ENCODE data around the gene NOB1.
"Not testable (repeated sequence)": the region's sequence is repeated elsewhere in the genome, so short reads cannot be mapped to it uniquely, and the experiment has no call there.

The NOB1 gene

GRCh38 chr16:69747115-69747514, 7.6 kb downstream of the NOB1 start:
- H3K4me1 Mint-ChIP-seq (ENCODE audit: low read depth in 2 of 2): peaks cover 2 to 9% of the 10 kb centered on the region in 2 donors
- H3K36me3 Mint-ChIP-seq (ENCODE audit: insufficient read depth): peaks cover 88% of the 10 kb centered on the region
- no peaks in the 10 kb centered on the region for H3K27me3 Mint-ChIP-seq
- peak overlapping the region in 1 of 2 donors; percentile 67 for H3K27ac Mint-ChIP-seq
- H3K9me3 Mint-ChIP-seq: no peaks in the 10 kb centered on the region
- DNase-seq: no peak
- no peak for ATAC-seq (replicated peaks)
- H3K4me3 Mint-ChIP-seq: no peak overlapping the region

DNA sequence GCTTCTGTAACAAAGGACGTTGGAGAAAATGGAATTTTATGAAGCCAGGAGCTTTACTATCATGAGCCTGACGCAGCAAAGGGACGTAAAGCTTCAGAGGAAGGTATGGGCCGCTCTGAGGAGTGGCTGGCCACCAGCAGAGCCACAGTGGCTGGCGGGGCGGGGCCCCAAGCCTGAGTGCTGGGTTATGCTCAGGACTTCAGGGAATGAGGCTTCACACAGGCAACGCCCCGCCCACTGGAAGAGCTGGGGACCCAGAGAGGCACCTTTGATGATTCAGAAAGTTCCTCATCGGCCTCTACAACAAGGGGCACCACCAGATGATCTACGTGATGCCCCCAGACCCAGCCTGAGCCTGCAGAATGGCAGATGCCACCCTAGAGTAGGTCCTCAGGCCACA, 8.8 kb downstream of the NOB1 start:
- H3K27ac Mint-ChIP-seq: peak overlapping the region in 1 of 2 donors; percentile 32
- no peaks in the 10 kb centered on the region for H3K9me3 Mint-ChIP-seq
- H3K27me3 Mint-ChIP-seq: no peaks in the 10 kb centered on the region
- no peak for DNase-seq
- H3K4me1 Mint-ChIP-seq (ENCODE audit: low read depth in 2 of 2): peaks cover 1 to 5% of the 10 kb centered on the region in 2 donors
- H3K36me3 Mint-ChIP-seq (ENCODE audit: insufficient read depth): peaks cover 92% of the 10 kb centered on the region
- ATAC-seq (replicated peaks): no peak
- H3K4me3 Mint-ChIP-seq: no peak overlapping the region

DNA sequence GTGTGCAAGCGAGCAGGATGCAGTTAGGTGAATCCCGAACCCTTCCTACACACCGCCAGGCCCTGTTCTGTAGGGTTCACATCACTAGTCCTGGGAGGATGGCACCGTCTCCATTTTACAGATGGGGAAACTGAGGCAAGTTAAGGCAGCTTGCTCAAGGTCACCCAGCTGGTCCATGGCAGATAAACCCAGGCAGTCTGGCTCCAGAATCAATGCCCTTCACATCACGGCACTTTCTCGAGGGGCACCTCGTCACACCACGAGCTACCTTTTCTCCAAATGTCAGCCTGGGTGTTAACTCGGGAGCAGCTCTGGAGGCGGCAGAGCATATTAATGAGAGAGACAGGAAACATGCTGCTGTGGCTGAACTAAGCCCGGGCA, 9.5 kb downstream of the NOB1 start:
- ATAC-seq (replicated peaks) (no peak), DNase-seq (no peak)
- Mint-ChIP-seq H3K4me1 (ENCODE audit: low read depth in 2 of 2) (peaks cover 1 to 5% of the 10 kb centered on the region in 2 donors), H3K27me3 (no peaks in the 10 kb centered on the region), H3K27ac (peak overlapping the region in 1 of 2 donors; percentile 42), H3K36me3 (ENCODE audit: insufficient read depth) (peaks cover 92% of the 10 kb centered on the region), H3K9me3 (no peaks in the 10 kb centered on the region), H3K4me3 (no peak overlapping the region)

DNA sequence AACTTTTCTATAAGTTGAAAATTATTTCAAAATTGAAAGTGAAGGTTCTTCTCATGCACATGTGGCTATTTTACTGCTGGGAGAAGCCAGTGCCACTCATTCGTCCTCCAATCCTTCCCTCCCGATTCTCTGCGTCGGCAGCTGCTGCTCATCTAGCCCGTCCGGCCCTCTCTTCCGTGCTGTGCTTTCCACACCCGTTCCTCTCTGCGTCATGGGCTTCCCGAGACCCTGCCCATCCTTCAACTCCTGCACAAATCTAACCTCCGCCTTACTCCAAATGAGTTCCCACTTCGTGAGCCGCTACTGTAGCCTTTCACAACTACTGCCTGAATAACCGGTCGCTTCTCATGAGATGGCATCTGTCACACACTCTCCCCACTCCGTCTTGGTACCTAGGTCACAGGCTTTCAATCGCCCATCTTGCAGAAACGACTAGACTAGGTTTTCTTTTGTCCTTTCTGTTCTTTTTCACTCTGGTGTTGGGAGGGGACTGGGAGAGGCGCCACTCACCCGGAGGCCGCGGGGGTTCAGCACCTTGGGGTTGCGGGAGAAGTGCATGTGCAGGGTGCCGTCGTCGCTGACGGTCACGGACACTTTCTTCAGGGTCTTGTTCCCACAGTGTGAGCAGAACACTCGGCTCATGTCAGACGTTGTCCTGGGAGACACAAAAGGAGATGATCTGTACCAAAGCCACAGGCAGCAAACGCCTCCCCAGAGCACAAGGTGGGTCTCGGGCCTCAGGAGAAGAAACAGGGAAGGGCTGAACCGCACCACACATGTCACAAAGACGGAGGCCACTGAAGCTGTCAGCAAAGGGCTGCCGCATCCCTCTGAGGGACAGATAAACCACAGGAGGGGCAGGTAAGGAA, 10.1 kb downstream of the NOB1 start:
- H3K27ac Mint-ChIP-seq: peak overlapping the region in 1 of 2 donors; percentile 42
- no peaks in the 10 kb centered on the region for H3K27me3 Mint-ChIP-seq
- H3K4me3 Mint-ChIP-seq: no peak overlapping the region
- DNase-seq: no peak
- peaks cover 92% of the 10 kb centered on the region for H3K36me3 Mint-ChIP-seq (ENCODE audit: insufficient read depth)
- no peak for ATAC-seq (replicated peaks)
- peaks cover 1 to 5% of the 10 kb centered on the region in 2 donors for H3K4me1 Mint-ChIP-seq (ENCODE audit: low read depth in 2 of 2)
- H3K9me3 Mint-ChIP-seq: no peaks in the 10 kb centered on the region

DNA sequence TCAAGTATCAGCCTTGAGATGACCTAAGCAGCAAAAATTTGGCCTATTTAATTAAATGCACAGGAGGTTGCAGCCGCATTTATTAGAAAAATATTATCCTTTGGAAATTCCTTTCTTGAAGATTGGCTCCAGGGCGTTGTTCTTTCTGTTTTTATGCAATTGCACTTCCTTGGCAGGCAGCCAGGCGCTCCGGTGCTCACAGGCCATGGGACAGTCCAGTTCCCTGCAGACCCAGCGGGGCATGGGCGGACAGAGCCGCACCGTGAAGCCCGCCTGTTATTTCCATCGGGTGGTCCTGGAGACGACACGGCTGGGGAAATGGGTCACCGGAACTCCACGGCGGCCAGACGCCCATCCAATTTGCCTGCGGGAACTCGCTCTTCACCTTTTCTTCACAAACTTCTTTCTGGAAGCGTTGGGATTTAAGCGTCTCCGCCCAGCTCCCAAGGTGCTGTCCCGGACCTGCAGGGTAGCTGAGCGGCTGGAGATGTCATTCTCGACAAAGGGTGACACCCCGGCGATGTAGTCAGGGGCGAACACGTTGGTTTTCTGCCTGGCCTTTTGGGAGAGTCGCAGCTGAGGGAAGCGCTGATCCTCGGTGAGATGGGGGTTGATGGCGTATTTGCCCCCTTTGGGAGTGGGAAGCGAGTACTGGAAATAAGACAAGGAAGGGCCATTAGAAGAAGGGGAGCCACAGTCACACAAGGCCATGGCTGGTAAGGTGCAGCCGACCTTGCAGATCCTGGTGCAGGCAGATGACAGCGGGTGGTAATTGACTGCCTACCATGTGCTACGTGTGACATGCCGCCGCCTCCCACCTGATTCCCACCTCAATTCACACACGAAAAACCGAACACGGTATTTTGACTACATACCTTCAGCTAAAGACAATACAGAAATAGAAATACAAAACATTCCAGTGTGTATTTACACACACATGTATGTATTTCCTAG, 12.5 kb downstream of the NOB1 start:
- ATAC-seq (replicated peaks) (no peak), DNase-seq (no peak)
- no peaks in the 10 kb centered on the region for H3K27me3 Mint-ChIP-seq
- H3K27ac Mint-ChIP-seq: no peak overlapping the region
- no peak overlapping the region for H3K4me3 Mint-ChIP-seq
- no peaks in the 10 kb centered on the region for H3K9me3 Mint-ChIP-seq
- H3K36me3 Mint-ChIP-seq (ENCODE audit: insufficient read depth): peaks cover 69% of the 10 kb centered on the region
- H3K4me1 Mint-ChIP-seq (ENCODE audit: low read depth in 2 of 2): peaks cover 0 to 1% of the 10 kb centered on the region in 2 donors

DNA sequence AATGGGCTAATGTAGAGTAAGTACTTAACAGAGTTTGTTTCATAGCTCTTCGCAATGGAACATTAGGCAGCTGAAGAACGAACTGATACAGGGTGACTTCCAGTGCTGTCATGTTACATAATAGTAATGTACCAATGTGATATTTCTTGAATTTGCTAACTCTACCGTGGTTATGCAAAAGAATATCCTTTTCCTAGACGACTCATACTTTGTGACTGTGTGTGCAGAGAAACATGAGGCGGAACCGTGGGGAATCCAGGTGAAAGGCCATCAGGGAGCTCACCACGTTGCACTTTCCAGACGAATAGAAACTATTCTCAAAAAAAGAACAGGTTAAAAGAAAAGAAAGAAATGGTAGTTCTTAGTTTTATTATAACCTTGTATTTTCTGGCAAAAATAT, 13.2 kb downstream of the NOB1 start:
- DNase-seq (no peak), ATAC-seq (replicated peaks) (no peak)
- Mint-ChIP-seq H3K36me3 (ENCODE audit: insufficient read depth) (peaks cover 62% of the 10 kb centered on the region), H3K9me3 (no peaks in the 10 kb centered on the region), H3K4me3 (no peak overlapping the region), H3K27me3 (no peaks in the 10 kb centered on the region), H3K4me1 (ENCODE audit: low read depth in 2 of 2) (peaks cover 0 to 1% of the 10 kb centered on the region in 2 donors), H3K27ac (no peak overlapping the region)

DNA sequence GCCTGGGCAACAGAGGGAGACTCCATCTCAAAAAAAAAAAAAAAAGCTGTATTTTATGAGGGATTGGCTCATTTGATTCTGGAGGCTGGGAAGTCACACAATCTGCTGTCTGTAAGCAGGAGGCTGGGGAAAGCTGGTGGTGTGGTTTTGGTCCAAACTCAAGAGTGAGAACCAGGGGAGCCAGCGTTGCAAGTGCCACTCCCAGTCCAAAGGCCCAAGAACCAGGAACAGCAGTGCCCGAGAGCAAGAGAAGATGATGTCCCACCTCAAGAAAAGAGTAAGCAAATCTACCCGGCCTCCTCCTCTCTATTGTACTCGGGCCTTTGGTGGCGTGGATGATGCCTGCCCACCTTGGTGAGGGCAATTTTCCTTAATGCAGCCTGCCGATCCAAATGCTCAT, 22.6 kb downstream of the NOB1 start:
- Mint-ChIP-seq H3K4me1 (ENCODE audit: low read depth in 2 of 2) (peaks cover 3 to 7% of the 10 kb centered on the region in 2 donors), H3K9me3 (no peaks in the 10 kb centered on the region), H3K27ac (peak overlapping the region in 1 of 2 donors; percentile 55), H3K4me3 (no peak overlapping the region), H3K36me3 (ENCODE audit: insufficient read depth) (no peaks in the 10 kb centered on the region), H3K27me3 (no peaks in the 10 kb centered on the region)
- DNase-seq: no peak
- ATAC-seq (replicated peaks): no peak

DNA sequence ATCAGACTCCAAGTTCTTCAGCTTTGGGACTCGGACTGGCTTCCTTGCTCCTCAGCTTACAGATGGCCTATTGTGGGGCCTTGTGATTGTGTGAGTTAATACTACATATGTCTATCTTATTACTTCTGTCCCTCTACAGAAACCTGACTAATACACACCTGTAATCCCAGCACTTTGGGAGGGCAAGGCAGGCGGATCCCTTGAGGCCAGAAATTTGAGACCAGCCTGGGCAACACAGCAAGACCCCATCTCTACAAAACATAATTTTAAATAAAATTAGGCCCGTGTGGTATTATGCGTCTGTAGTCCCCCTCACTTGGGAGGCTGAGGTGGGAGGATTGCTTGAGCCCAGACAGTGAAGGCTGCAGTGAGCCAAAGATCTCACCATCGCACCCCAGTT, 23.4 kb downstream of the NOB1 start:
- H3K4me3 Mint-ChIP-seq; ATAC-seq (replicated peaks); H3K9me3 Mint-ChIP-seq: not testable (repeated sequence)

GRCh38 chr16:69729030-69729429, 25.7 kb downstream of the NOB1 start:
- DNase-seq; H3K4me3 Mint-ChIP-seq; H3K27me3 Mint-ChIP-seq; H3K9me3 Mint-ChIP-seq; ATAC-seq (replicated peaks); H3K27ac Mint-ChIP-seq: not testable (repeated sequence)
- H3K4me1 Mint-ChIP-seq (ENCODE audit: low read depth in 2 of 2): peaks cover 17% of the 10 kb centered on the region in 2 donors
- peaks cover 11% of the 10 kb centered on the region for H3K36me3 Mint-ChIP-seq (ENCODE audit: insufficient read depth)

More for the DNA sequence above, 23.4 kb downstream of the NOB1 start:
- H3K4me1 Mint-ChIP-seq (ENCODE audit: low read depth in 2 of 2): peaks cover 11 to 15% of the 10 kb centered on the region in 2 donors
- H3K27me3 Mint-ChIP-seq; DNase-seq; H3K36me3 Mint-ChIP-seq (ENCODE audit: insufficient read depth); H3K27ac Mint-ChIP-seq: not testable (repeated sequence)

DNA sequence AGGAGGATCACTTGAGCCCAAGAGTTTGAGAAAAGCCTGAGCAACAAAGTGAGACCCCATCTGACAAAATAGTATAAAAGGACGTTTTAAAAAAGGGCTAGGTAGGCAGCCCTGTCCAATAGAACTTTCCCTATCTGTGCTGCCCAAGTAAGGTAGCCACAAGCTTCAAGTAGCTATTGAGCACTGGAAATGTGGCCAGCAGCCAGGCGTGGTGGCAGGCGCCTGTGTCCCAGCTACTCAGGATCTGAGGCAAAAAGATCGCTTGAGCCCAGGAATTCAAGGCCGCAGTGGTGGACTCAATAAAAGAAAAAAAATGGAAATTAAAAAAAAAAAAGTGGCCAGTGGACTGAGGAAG, 26.8 kb downstream of the NOB1 start:
- H3K36me3 Mint-ChIP-seq (ENCODE audit: insufficient read depth): peaks cover 11% of the 10 kb centered on the region
- no peak overlapping the region for H3K4me3 Mint-ChIP-seq
- H3K27me3 Mint-ChIP-seq: no peaks in the 10 kb centered on the region
- H3K9me3 Mint-ChIP-seq: no peaks in the 10 kb centered on the region
- H3K4me1 Mint-ChIP-seq (ENCODE audit: low read depth in 2 of 2): peaks cover 17% of the 10 kb centered on the region in 2 donors
- ATAC-seq (replicated peaks): no peak
- no peak for DNase-seq
- H3K27ac Mint-ChIP-seq: peak overlapping the region in 1 of 2 donors; percentile 5

DNA sequence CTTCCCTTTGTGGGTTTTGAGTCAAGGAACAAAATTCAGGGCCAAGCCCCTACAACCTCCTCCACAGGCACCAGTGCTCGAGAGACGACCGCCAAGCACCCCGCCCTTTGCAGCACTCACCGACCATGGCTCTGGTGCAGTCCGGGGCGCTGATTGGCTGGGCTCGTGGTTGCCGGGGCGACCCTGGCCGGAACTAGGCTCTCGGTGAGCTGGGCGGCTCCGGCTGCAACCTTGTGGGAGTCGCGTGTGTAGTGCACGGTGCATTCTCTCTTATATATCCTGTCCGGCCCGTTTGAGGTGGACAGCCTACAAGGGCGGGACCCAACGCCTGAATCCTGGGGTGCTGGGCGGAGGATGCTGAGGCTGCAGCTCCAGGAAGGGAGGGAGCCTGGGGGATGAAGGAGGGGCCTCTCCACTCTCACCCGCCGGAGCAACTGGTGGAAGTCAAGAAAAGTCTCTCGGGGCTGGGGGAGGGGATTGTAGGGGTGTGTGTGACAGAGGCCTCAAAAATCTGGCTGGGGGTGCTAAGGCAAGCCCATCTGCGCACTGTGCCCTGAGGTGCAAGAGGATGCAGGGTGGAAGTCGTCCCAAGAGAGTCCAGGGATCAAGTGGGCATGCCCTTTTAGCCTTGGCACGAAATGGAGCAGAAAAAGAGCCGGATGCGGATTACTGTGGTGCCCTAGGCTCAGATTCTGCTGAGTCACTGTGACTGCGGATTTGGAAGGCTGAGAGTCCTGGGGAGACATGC, 28.2 kb downstream of the NOB1 start, which contains the start of gene NQO1:
Gene NQO1 (minus strand): TSS at position 248 of the 748 bp plus-strand sequence. CDS start 121 bp downstream, at position 127.
- Mint-ChIP-seq H3K36me3 (ENCODE audit: insufficient read depth) (peaks cover 11% of the 10 kb centered on the region), H3K27ac (peak within 1 kb of the TSS; percentile 89 to 94), H3K4me1 (ENCODE audit: low read depth in 2 of 2) (peaks cover 17% of the 10 kb centered on the region in 2 donors), H3K9me3 (no peaks in the 10 kb centered on the region), H3K4me3 (peak within 1 kb of the TSS; percentile 96 to 97), H3K27me3 (no peaks in the 10 kb centered on the region)
- ATAC-seq (replicated peaks) (peak; percentile 99), DNase-seq (peak; percentile 79 to 80 (median 79))

DNA sequence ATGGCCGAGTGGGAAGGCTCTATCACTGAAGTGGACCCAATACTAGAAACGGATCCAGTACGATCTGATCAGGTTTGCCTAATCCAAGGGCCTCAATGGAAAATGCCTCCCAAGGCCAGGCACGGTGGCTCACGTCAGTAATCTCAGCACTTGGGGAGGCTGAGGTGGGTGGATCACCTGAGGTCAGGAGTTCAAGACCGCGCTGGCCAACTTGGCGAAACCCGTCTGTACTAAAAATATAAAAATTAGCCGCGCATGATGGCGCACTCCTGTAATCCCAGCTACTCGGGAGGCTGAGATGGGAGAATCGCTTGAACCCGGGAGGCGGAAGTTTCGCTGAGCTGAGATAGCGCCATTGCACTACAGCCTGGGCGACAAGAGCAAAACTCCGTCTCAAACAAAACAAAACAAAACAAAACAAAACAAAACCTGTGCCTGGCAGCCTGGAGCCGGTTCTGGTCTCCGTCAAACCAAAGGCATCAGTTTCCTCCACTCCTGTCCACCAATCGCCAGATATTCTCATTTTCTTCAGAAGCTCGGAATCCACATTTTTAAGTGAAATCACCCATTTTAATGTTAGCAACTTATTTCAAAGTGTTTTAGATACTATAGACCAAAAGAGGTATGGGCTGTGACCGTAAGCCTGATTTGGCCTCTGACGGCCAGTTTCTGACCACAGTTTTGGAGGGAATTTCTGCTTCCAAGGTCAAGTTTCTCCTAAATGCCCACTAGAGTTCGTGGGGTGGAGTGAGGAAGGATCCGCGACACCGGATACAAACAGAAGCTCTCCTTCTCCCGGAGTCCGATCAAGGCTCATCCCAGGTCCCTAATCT, 29.0 kb downstream of the NOB1 start:
- Mint-ChIP-seq H3K4me3 (peak overlapping the region; percentile 96 to 97), H3K9me3 (no peaks in the 10 kb centered on the region), H3K27me3 (no peaks in the 10 kb centered on the region), H3K27ac (peak overlapping the region; percentile 89 to 94), H3K36me3 (ENCODE audit: insufficient read depth) (peaks cover 11% of the 10 kb centered on the region), H3K4me1 (ENCODE audit: low read depth in 2 of 2) (peaks cover 17% of the 10 kb centered on the region in 2 donors)
- no peak for ATAC-seq (replicated peaks)
- no peak for DNase-seq

Data from effector memory CD8-positive, alpha-beta T cell (primary cell).